Measurements from ENCODE around the gene PREX1.

Gene PREX1

DNA sequence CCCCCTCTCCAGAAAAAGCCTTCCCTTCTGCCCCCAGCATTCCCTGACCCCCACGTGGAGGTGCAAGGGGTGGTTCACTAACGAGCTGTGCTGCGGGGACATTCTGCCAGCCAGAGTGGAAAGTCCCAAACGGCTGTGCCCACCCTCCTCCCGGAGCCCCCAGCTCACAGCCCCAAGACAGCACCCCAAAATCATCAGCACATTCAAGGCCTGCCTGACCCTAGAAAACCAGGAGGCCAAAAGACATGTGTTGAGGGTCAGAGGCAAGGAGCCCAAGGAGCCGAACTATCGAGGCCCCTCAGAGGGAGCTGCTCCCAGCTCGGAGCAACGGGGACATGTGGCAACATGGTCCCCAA lies 197.9 kb downstream of the PREX1 start:
- DNase-seq, result no peak

DNA sequence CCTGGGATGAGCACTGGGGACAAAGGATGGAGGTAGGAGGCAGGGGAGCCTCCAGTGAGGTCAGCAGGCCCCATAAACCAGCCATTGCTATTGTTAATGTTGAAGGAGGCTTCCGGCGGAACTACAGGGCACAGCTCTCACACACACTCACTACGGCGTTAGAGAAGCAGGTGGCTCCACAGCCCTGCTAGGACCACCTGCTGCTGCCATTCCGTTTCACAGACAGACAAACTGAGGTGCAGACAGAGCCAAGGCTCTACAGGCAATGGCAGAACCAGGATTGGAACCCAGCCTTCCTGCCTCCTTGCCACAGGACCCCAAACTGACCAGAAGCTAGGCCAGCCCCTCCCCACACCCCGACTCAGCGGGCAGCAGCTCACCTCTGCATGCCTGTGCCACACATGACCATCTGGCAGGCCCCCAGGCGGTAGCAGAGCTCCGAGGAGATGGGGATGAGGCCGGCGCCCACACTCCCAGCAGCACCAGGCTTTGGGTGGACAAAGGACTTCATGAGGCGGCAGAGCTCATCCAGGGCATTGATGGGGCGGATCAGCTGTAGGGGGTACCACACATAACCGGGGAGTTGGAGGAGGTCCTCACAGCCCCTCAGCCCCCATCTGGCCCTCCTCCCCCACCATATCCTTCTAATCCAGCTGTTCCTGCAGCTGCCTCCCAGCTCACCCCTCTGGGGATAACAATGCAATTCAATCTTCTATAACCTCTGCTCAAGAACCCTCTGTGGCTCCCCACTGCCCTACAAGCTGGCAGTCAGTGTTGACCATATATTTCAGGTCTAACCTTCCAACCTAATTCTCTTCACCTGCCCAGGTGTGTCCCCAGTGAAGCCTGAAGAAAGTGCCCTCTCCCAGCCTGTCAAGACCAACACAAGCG lies 198.5 kb downstream of the PREX1 start:
- DNase-seq, result no peak

DNA sequence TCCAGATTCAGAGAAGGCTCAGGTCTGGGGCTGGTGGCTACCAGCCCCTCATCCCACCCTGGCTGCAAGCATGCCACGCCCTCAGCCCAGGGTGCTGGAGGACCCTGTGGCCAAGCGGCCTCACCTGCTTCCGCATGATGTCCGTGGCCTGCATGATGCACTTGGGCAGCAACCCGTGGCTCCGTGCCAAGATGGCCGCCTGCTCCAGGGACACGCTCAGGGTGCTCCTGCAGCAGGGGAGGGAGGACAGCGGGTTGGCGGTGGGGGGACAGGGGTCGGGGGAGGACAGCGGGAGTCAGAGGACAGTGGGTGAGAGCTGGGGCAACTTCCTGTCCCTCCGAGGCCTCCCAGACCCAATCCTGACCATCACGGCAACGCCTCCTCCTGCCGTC lies 200.1 kb downstream of the PREX1 start:
- no peak for DNase-seq

DNA sequence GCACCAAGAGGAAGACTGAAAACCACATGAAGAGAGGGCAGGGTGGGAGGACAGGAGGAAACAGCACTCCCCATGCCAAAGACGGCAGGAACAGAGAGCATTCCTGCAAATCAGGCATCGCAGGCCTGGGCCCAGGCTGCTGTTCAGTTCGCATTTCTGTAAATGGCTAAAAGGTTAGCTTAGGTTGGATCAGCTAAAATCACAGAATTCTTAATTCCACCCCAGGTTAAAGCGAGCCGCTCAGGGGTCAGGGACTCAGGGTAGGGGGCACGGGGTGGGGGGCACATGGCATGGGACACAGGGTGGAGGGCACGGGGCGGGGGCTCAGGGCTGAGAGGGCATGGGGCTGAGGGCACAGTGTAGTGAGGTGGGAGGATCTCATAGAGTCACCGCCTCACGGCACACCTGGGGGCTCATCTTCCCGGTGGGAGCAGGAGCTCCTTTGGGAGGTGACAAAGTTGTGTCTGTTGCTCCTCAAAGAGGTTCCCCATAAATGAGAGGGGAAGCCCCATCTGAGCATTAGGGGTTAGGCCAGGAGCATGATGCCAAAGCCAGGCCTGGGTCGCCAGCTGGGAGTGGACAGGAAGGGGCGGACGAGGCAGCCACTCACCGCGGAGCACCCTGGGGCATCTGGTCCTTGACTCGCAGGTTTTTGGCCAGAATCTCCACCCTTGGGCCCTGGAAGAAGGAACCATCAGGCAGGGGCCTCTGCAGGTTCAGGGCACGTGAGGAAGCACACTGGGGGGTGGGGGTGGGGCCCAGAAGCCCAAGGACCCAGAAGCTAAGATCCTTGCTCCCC lies 200.7 kb downstream of the PREX1 start:
- DNase-seq, result no peak

DNA sequence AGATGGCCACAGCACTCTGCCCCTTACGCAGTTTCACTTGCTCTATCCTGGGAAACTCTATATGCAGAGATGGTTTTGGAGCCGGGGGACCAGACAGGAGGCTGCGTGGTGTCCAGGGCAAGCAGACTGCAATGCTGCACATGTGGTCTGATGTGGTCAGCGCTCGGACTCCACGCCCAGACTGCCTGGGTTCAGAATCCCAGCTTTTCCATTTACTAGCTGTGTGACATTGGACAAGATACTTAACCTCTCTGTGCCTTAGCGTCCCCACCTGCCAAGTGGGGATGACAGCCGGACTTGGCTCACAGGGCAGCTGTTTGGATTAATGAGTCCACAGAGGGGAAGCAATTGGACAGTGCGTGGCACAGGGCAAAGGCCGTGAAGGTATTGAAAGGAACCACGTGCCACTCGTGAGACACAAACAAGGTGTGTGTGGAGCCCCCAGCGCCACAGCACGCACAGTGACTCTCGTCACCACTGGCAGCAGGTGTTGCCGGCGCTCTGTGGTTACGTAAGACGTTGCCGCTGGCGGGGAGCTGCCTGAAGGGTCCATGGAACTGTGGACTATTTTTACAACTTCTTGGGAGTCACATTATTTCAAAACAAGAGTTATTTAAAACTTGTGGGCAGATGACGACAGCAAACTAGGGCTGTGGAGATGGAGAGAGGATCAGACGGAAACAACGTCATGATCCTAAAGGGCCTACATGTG lies 201.4 kb downstream of the PREX1 start:
- DNase-seq, result no peak

DNA sequence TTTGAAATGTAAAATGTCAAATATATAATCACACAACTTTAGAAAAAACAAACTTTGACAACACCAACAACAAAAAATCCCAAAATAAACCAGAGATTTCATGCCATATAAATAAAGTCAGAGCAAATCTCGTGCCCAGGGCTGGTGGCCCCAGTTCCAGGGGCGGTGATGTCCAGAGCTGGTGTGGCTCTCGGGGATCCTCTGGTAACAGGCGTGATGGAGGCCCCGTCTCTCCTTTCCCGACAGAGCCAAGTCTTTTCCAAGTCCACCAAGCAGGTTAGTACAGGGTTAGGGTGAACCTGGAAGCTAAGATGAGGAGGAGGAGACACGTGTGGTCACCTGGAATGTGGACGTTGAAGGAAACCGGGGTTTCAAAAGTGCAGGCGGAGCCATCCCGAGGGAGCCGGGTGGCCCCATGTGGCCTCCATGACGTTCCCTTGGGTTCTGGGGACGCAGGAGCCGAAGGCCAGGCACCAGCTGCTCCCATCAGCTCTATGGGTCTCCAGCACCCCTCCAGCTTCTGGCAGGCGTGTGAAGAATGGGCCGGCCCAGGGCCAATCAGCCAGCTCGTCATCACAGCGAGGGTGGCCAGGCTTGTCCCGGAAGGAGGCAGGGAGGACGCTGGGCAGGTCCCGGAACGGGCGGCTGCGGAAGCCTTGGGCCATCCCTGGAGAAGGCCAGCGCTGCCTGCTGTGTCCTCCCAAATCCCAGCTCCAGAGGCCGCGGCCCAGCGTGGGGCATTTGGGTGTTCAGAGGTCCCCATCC lies 202.5 kb downstream of the PREX1 start:
- DNase-seq, result no peak

GRCh38 chr20:48624315-48625020 lies 203.3 kb downstream of the PREX1 start:
- no peak for DNase-seq

GRCh38 chr20:48623906-48624265 lies 203.9 kb downstream of the PREX1 start:
- no peak for DNase-seq

- DNase-seq, result no peak
Observed at GRCh38 chr20:48623176-48623905, 204.5 kb downstream of the PREX1 start.

GRCh38 chr20:48622421-48622820 lies 205.4 kb downstream of the PREX1 start:
- DNase-seq, result no peak

DNA sequence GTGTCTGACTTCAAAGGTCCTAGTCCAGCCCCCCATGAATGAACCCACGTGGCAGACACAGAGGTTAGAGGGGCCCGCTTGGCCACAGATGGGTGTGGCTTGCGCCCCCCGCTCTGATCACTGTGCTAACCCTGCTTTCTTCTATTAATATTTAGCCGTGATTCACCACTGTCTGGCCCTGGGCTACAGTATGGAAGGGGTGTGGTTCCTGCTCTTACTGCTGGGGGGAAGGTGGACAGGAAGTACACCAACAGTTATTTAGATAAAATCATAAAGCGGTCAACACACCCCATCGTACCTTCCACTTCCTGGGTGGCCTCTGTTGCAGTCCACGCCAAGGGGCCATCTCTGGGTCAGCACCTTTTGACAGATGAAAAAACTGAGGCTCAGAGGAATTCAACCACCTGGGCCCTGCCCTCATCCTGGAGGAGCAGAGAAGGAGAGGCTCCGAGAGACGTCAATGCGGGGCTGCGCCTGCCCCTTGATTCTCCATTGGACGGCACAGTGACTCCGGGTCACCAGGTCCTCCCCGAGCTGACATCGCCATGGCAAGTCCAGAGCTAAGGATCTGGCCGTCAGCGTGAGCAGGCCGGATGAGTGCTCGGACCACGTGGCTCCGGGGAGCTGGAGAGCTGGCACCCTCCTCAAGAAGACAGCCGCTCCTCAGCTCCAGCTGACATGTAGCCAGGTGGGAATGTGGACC lies 206.3 kb downstream of the PREX1 start:
- peak; percentile 30 for DNase-seq

DNA sequence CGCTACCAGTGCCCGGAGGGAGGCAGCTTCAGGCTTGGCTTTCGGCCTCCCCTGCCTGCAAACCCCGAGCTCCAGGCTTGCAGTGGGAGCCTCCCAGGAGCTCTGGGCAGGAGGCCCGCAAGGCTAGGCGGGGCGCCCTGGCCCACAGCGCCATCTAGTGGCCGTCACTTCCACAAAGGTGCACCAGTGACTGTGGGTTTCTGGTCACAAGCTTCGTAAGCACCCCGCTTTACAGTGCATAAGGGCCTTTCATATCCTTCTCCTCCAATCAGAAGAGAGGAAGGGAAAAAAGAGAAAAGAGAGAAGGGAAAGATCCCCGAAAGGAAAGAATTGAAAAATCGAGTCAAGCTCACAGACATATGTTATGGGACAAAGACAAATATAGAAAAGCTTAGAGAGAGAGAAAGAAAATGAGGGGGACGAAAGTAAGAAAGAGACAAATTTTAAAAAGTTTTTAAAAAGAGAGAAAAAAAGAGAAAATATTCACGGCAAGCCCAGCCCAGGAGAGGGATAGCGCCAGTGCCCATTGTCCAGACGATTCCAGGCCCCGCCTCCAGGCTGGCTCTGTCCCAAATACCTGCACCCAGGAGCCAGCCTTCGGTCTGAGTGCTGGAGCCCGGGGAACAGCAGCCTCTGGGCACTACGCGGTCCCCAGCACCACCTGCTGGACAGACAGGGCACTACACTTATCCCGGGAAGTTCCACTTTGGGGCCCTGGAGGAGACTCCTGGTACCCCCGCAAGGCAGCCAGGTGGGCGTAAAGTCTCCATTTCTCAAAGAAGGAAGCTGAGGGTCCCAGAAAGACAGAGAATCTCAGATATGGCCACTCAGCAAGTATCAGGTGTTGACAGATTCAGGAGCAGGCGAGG lies 207.1 kb downstream of the PREX1 start:
- peak; percentile 78 for DNase-seq

DNA sequence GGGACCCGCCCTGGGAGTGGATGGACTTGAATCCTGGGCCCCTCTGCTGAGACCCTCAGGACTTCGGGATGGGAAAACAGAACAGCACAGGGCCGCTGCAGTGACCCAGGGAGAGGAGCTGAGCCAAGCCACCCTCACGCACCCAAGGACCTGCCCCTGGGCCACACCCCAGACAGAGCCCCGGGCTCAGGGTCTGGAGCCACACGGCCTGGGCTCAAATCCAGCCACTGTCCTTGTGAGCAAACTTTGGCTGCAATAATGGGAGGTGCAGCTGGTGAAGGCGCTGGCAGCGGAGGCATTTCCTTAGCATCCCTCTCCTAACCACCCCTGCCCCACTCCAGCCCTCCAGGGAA lies 207.7 kb downstream of the PREX1 start:
- DNase-seq, result no peak

DNA sequence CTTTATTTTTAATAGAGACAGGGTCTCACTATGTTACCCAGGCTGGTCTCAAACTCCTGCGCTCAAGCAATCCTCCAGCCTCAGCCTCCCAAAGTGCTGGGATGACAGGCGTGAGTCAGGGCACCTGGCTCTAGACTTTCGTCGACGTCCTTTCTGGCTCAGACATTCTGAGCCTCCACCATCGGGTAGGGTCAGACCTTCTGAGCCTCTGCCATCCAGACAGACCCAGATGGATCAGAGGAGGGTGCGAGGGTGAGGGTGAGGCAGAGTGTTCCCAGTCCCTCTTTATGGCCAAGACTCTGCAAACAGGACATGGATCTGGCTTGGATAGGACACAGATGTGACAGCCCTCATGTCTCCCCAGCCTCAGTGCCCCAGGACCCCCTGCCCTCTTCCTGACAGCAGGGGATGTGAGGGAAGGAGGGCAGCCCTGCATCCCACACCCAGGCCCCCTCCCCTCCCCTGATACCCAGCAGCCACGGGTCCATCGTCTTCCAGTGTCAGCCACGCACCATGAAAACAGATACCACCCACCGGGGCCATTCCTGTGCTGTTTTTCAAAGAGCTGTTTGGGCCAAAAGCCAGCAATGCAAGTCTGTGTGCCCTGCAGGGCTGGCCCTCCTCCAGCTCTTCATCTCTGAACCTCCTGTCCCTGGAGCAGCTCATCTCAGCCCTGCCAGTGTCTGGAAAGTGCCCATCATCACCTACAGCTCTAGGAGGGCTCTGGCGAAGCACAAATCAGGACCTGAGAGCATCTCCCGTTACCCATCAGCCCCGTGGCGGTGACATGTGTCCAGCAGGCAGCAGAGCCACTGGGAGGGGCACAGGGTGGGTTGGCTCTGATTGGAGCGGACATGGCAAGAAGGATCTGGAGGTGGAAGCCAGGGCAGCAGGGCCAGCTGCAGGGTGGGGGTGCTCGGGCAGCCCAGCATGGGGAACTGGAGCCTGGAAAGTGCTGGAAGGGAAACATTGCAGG lies 208.4 kb downstream of the PREX1 start:
- DNase-seq, result no peak

- DNase-seq, result no peak
Observed at GRCh38 chr20:48618631-48619030, 209.2 kb downstream of the PREX1 start.

GRCh38 chr20:48618052-48618451 lies 209.7 kb downstream of the PREX1 start:
- no peak for DNase-seq

DNA sequence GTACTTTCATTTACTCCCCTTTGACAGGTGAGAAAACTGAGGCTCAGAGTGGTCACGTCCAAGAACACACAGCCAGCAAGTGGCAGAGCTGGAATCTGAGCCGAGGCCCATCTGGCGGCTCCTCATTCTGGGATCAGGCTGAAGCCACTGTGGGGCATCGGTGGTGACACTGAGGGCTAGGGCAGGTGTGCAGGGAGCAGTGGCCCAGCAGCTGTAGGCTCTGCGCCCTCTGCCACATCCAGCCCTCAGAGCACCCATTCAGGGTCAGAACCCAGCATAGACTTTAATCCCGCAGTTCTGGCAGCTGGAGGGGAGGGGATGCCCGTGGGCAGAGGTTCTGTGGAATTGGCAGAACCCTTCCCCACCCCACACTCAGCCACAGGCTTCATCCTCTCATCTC lies 210.3 kb downstream of the PREX1 start:
- DNase-seq, result no peak

- no peak for DNase-seq
Observed at GRCh38 chr20:48616481-48616880, 211.3 kb downstream of the PREX1 start.

GRCh38 chr20:48615871-48616270 lies 211.9 kb downstream of the PREX1 start:
- no peak for DNase-seq
